HepG2 (cell line): Measurements from ENCODE around the gene GLB1L.

Experiments
- BORCS8-MEF2B ChIP-seq: sonication (generic); formaldehyde crosslinking; IDR thresholded peaks from 2 replicates; pipeline ENCODE4 v1.8.0; 2022; ENCODE audit warnings: mild to moderate bottlenecking, missing genetic modification reagents
- CCAR2 ChIP-seq: fragments of 200-400 bp; formaldehyde crosslinking; optimal IDR thresholded peaks from 2 replicates; pipeline ENCODE3; 2018; ENCODE audit warnings: low read depth, mild to moderate bottlenecking, low read length, moderate library complexity
- POLR2A ChIP-seq, 2 experiments: IDR thresholded peaks; 2 replicates each; pipeline ENCODE4 v1.6.1; 2011; ENCODE audit warnings: low read depth in 2 of 2, low read length in 2 of 2, mild to moderate bottlenecking in 1 of 2, moderate library complexity in 1 of 2; ENCODE audit not compliant: insufficient read depth in 1 of 2
- SRF ChIP-seq: IDR thresholded peaks from 2 replicates; pipeline ENCODE4 v1.6.1; 2011; ENCODE audit warnings: mild to moderate bottlenecking, low read depth, low read length, moderate library complexity
- TSC22D2 ChIP-seq: sonication (generic); formaldehyde crosslinking; IDR thresholded peaks from 2 replicates; pipeline ENCODE4 v1.5.1; 2020; ENCODE audit warnings: missing genetic modification reagents, mild to moderate bottlenecking, borderline replicate concordance
- ZNF678 ChIP-seq: sonication (generic); formaldehyde crosslinking; IDR thresholded peaks from 2 replicates; pipeline ENCODE4 v1.4.0; 2020; ENCODE audit warnings: mild to moderate bottlenecking, missing genetic modification reagents
- ZNF737 ChIP-seq: sonication (generic); formaldehyde crosslinking; IDR thresholded peaks from 2 replicates; pipeline ENCODE4 v1.5.0; 2020; ENCODE audit warnings: missing genetic modification reagents, mild to moderate bottlenecking, borderline replicate concordance

DNA sequence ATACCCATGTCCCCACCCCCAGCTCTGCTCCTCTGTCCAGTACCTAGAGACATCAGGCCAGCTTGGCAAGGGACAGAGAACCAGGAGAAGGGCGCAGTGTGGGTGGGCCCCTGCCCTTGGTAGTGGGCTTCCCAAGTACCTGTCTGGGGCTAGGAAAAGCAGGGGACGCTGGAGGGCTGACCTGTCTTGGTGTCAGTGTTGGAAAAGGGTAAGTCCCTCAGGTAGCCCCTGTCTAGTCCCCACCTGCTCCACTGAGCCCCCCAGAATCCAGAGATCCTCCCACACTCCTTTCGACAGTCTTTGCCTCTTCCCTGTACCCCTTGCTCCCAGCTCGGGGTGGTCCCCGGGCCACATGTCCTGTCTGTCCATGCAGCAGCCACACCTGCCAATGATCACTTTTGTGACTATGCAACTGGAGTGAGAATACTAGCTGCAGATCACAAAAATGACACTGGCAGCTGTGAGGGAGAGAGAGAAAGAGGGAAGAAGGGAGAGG is 48.5 kb upstream of the GLB1L start:
- no peak for TF ChIP-seq TSC22D2 (CRISPR knock-in tag)
- no peak for TF ChIP-seq CCAR2
- no peak for TF ChIP-seq ZNF678 (CRISPR knock-in tag)
- no peak for TF ChIP-seq SRF
- no peak for TF ChIP-seq BORCS8-MEF2B (CRISPR knock-in tag)
- TF ChIP-seq POLR2A (IDR thresholded peaks at IDR 0.05; ENCODE audit: insufficient read depth in 1 of 2, low read depth in 2 of 2, low read length in 2 of 2) = no peak
- TF ChIP-seq ZNF737 (CRISPR knock-in tag) = no peak
